ENCODE measurements around the gene ACVR1.

ACVR1 gene

DNA sequence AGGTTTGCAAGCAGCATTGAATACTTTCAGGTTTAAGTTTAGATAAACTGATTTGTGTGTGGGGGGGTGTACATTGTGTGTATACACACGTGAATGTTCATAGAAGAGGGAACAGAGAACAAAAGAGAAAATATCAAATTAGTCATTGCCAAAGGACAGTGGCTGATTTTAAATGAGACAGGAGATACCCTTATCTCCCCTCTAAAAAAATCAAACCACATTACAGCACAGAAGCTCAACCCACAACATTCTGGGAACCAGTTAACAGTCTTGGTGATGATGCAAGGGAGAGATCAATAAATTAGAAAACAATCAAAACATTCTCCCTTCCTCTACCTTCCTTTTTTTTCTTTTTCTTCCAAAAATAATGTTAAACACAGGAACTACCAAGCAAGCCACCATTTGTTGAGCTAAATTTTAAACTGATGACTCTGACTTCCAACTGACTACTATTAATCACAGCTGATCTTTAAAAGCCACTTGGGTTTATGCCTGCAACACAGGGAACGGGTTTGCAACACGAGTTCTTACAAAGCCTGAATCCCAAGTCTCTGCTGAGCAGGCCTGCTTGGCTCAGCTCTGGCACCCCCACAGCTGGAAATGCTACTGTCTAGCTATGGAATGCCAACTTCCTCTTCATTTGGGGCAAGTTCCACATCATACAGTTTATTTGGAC is 128.3 kb downstream of the ACVR1 start:
- no peaks in the 10 kb centered on the region for H3K79me2 ChIP-seq (ENCODE audit: control insufficient read depth, low read length)
- H3K27ac ChIP-seq (ENCODE audit: low read depth, low read length), result no peak overlapping the region
- no peaks in the 10 kb centered on the region for H3K27me3 ChIP-seq (ENCODE audit: control insufficient read depth, low read length)
- H3K4me1 ChIP-seq (ENCODE audit: control insufficient read depth, low read length), result no peaks in the 10 kb centered on the region
- TF ChIP-seq, protein P1, sequence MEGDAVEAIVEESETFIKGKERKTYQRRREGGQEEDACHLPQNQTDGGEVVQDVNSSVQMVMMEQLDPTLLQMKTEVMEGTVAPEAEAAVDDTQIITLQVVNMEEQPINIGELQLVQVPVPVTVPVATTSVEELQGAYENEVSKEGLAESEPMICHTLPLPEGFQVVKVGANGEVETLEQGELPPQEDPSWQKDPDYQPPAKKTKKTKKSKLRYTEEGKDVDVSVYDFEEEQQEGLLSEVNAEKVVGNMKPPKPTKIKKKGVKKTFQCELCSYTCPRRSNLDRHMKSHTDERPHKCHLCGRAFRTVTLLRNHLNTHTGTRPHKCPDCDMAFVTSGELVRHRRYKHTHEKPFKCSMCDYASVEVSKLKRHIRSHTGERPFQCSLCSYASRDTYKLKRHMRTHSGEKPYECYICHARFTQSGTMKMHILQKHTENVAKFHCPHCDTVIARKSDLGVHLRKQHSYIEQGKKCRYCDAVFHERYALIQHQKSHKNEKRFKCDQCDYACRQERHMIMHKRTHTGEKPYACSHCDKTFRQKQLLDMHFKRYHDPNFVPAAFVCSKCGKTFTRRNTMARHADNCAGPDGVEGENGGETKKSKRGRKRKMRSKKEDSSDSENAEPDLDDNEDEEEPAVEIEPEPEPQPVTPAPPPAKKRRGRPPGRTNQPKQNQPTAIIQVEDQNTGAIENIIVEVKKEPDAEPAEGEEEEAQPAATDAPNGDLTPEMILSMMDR (IDR thresholded peaks at IDR 0.05; ENCODE audit: low read depth, low read length, poor library complexity, severe bottlenecking), result no peak
- TF ChIP-seq EZH2phosphoT487 (IDR thresholded peaks at IDR 0.05; ENCODE audit: borderline replicate concordance, low read length), result no peak
- H3K9me2 ChIP-seq (replicated peaks; ENCODE audit: control insufficient read depth, low read length), result no peaks in the 10 kb centered on the region
- no peaks in the 10 kb centered on the region for H3F3A ChIP-seq (ENCODE audit: control insufficient read depth, insufficient read depth)
- no peaks in the 10 kb centered on the region for H4K20me1 ChIP-seq (ENCODE audit: control insufficient read depth, insufficient read depth, low read depth, low read length)
- no peaks in the 10 kb centered on the region for H3K9me3 ChIP-seq (ENCODE audit: control insufficient read depth, insufficient read depth, low read length)
- H3K4me2 ChIP-seq (ENCODE audit: low read length), result no peak overlapping the region
- H3K4me3 ChIP-seq (ENCODE audit: low read length), result no peak overlapping the region
- H3K36me3 ChIP-seq (ENCODE audit: control insufficient read depth, low read length), result no peaks in the 10 kb centered on the region

DNA sequence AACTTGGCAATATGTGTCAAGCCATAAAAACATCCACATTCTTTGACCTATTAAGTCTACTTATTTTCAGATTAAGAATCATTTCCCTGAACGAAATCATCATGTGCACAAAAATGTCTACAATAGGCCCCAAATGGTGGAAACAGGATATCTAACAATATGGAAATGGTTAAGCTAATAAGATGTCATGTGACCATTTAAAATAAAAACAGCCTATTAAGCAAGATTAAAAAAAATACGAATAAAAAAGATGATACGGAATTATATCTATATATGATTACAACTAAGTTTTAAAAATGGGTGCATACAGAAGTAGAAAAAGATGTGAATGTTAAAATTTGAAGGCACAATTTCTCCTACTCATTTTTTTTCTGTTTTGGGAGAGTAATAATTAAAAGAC is 128.8 kb downstream of the ACVR1 start:
- Histone ChIP-seq H3F3A (ENCODE audit: control insufficient read depth, insufficient read depth) (no peaks in the 10 kb centered on the region), H3K27me3 (ENCODE audit: control insufficient read depth, low read length) (no peaks in the 10 kb centered on the region), H3K4me2 (ENCODE audit: low read length) (no peak overlapping the region), H3K9me3 (ENCODE audit: control insufficient read depth, insufficient read depth, low read length) (no peaks in the 10 kb centered on the region), H3K4me1 (ENCODE audit: control insufficient read depth, low read length) (no peaks in the 10 kb centered on the region), H4K20me1 (ENCODE audit: control insufficient read depth, insufficient read depth, low read depth, low read length) (no peaks in the 10 kb centered on the region), H3K36me3 (ENCODE audit: control insufficient read depth, low read length) (no peaks in the 10 kb centered on the region), H3K4me3 (ENCODE audit: low read length) (no peak overlapping the region), H3K27ac (ENCODE audit: low read depth, low read length) (no peak overlapping the region), H3K9me2 (replicated peaks; ENCODE audit: control insufficient read depth, low read length) (no peaks in the 10 kb centered on the region), H3K79me2 (ENCODE audit: control insufficient read depth, low read length) (no peaks in the 10 kb centered on the region)
- TF ChIP-seq, protein P1 (IDR thresholded peaks at IDR 0.05; ENCODE audit: low read depth, low read length, poor library complexity, severe bottlenecking), result no peak
- TF ChIP-seq EZH2phosphoT487 (IDR thresholded peaks at IDR 0.05; ENCODE audit: borderline replicate concordance, low read length), result no peak

DNA sequence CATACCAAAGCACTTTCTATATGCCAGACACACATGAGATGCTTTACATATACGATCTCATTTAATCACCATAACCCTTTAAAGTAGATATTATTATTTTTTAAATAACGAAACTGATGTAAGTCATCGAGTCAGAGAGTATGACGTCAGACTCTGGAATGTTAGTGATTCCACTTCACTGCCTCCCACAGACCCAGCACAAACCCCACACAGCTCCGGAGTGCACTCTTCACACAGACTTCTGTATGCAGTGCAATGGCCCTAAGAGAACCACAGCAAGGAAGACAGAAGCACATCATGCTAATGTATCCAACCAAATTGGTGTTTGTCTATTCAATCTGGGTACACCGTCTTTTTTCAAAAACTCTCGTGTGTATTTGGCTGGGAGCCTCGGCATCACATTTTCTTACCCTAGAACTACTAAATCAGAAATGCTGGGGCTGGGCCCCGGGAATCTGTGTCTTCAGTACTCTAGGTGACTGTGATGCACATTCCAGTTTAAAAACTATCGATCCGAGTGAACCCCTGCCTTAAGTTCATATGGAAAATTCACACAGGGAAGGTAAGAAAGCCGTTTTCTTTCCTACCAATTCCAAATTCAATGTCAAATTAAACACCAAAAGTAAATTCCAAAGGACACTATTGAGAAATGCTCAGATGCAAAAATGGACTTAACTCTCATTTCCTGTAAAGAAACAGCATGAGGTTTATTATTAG is 129.7 kb downstream of the ACVR1 start:
- no peaks in the 10 kb centered on the region for H3K9me3 ChIP-seq (ENCODE audit: control insufficient read depth, insufficient read depth, low read length)
- no peak overlapping the region for H3K4me2 ChIP-seq (ENCODE audit: low read length)

More for the DNA sequence above, 129.7 kb downstream of the ACVR1 start:
- no peaks in the 10 kb centered on the region for H4K20me1 ChIP-seq (ENCODE audit: control insufficient read depth, insufficient read depth, low read depth, low read length)
- H3K27ac ChIP-seq (ENCODE audit: low read depth, low read length), result no peak overlapping the region
- H3K79me2 ChIP-seq (ENCODE audit: control insufficient read depth, low read length), result no peaks in the 10 kb centered on the region
- no peaks in the 10 kb centered on the region for H3K27me3 ChIP-seq (ENCODE audit: control insufficient read depth, low read length)
- TF ChIP-seq, protein P1 (IDR thresholded peaks at IDR 0.05; ENCODE audit: low read depth, low read length, poor library complexity, severe bottlenecking), result no peak
- TF ChIP-seq EZH2phosphoT487 (IDR thresholded peaks at IDR 0.05; ENCODE audit: borderline replicate concordance, low read length), result no peak
- no peaks in the 10 kb centered on the region for H3K9me2 ChIP-seq (replicated peaks; ENCODE audit: control insufficient read depth, low read length)
- no peaks in the 10 kb centered on the region for H3K4me1 ChIP-seq (ENCODE audit: control insufficient read depth, low read length)
- no peaks in the 10 kb centered on the region for H3F3A ChIP-seq (ENCODE audit: control insufficient read depth, insufficient read depth)
- H3K36me3 ChIP-seq (ENCODE audit: control insufficient read depth, low read length), result no peaks in the 10 kb centered on the region
- no peak overlapping the region for H3K4me3 ChIP-seq (ENCODE audit: low read length)
